Left lobe of liver (tissue), 2 donors: ENCODE results near the gene MAGEE2. TPM values are rescaled to one million over a fixed set of nuclear protein-coding genes. Genes with fewer than 3 reads are reported as not detected.
"Not testable (repeated sequence)": the region's sequence is repeated elsewhere in the genome, so short reads cannot be mapped to it uniquely, and the experiment has no call there.

ENCODE experiments used
- ATAC-seq: fragments of 200-7000 bp; cut with Tn5 transposase; one replicate; pipeline ENCODE4 v1.9.1; 2020; ENCODE audit warnings: mild to moderate bottlenecking, moderate library complexity
- DNase-seq: peaks from one replicate; pipeline ENCODE4 v3.0.0-alpha.2; 2020; ENCODE audit warnings: low spot score
- total RNA-seq: library from RNA; stranded (reverse); gene quantifications from one replicate; pipeline ENCODE4 v1.2.1, GENCODE V29; 2021
- donor health status: DM: no; HTN: no; CAD: no; lungs with moderate emphysema.
- donor health status: DM: no; HTN: yes; CAD: no.

Gene MAGEE2, protein sequence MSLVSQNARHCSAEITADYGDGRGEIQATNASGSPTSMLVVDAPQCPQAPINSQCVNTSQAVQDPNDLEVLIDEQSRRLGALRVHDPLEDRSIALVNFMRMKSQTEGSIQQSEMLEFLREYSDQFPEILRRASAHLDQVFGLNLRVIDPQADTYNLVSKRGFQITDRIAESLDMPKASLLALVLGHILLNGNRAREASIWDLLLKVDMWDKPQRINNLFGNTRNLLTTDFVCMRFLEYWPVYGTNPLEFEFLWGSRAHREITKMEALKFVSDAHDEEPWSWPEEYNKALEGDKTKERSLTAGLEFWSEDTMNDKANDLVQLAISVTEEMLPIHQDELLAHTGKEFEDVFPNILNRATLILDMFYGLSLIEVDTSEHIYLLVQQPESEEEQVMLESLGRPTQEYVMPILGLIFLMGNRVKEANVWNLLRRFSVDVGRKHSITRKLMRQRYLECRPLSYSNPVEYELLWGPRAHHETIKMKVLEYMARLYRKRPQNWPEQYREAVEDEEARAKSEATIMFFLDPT
- total RNA-seq, result not detected

GRCh38 chrX:75784680-75785491, at the start of gene MAGEE2:
TSS of gene MAGEE2 (minus strand) at chrX:75785254. CDS start at chrX:75785051, 203 bp downstream.
- no peak for ATAC-seq
- no peak for DNase-seq

GRCh38 chrX:75786290-75786689, 1.2 kb upstream of the MAGEE2 start:
- ATAC-seq (no peak), DNase-seq (no peak)

DNA sequence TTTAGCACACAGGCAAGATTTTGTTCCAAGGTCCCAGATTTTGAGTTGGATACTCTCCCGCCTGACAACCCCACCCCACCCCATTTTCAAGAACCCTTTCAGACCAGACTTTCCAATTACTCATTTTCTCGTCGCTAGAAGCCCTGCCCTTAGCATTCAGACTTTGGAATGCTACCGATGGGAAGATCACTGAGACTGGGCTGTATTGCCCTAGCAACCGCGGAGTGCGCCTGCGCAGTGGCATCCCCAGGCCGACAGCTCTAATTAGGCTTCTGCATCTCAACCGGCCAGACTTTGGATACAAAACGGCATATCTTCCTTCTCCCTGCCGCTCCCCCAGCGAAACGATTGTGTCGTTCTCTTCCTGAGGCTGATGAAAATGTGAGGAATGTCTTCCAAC, 3.4 kb downstream of the MAGEE2 start:
- DNase-seq (no peak), ATAC-seq (no peak)

- not testable (repeated sequence) for DNase-seq, ATAC-seq
These were observed 17.0 kb downstream of the MAGEE2 start for GRCh38 chrX:75768063-75768462.

GRCh38 chrX:75748431-75748830, 36.6 kb downstream of the MAGEE2 start:
- ATAC-seq, result no peak
- DNase-seq, result no peak

GRCh38 chrX:75746891-75747639, 38.0 kb downstream of the MAGEE2 start:
- peak; percentile 47 for DNase-seq
- peak; percentile 83 for ATAC-seq
